ENCODE data around the gene SLC45A2. TPM values are rescaled to one million over a fixed set of nuclear protein-coding genes. Genes with fewer than 3 reads are reported as not detected.

SLC45A2 gene
- total and polyA plus RNA-seq, 11 donors: 0.30 TPM; not detected in 10

- DNase-seq: peak; percentile 93 to 97 (median 94)
- peaks cover 0 to 28% (median 24%) of the 10 kb centered on the region in 9 donors for H3K36me3 ChIP-seq
- no peaks in the 10 kb centered on the region for H3K27me3 ChIP-seq
- H3K27ac ChIP-seq: peak within 1 kb of the TSS; percentile 71 to 98 (median 94)
- H3K4me3 ChIP-seq: peak within 1 kb of the TSS; percentile 62 to 93 (median 72)
- peak; percentile 93 to 99 (median 98) for ATAC-seq
- H3K9me3 ChIP-seq: no peaks in the 10 kb centered on the region
- intact Hi-C loops (cut with DNase I): loop anchor here in 2 of 10 donors (5.0 to 10.0 kb wide), 2 partner anchors 907 to 909 kb away; partner anchors contain the start of genes BRIX1 (in 2 of the 2) and RAD1 (in 2 of the 2)
- TF ChIP-seq POLR2A (IDR thresholded peaks at IDR 0.05) (peak in 1 of 2 donors; percentile 95), CTCF (IDR thresholded peaks at IDR 0.05) (peak in 2 of 12 donors; percentile 28 to 33)
- peaks cover 0 to 24% (median 14%) of the 10 kb centered on the region in 12 donors for H3K4me1 ChIP-seq
- WGBS, 4 donors: 0 to 2% (median 1%) methylated on average over 40 to 76 of the region's 76 CpGs
These were observed 23.4 kb upstream of the SLC45A2 start, which contains the start of gene AMACR for GRCh38 chr5:34007621-34008600. Gene AMACR, minus strand, starts transcription at chr5:34008050. Its CDS starts 31 bp downstream, at chr5:34008019.

GRCh38 chr5:34007201-34007620 lies 22.7 kb upstream of the SLC45A2 start:
- Histone ChIP-seq H3K27me3 (no peaks in the 10 kb centered on the region), H3K27ac (peak overlapping the region; percentile 71 to 98 (median 94)), H3K4me1 (peaks cover 0 to 23% (median 12%) of the 10 kb centered on the region in 12 donors), H3K4me3 (peak overlapping the region; percentile 62 to 93 (median 72)), H3K9me3 (no peaks in the 10 kb centered on the region), H3K36me3 (peaks cover 0 to 35% (median 30%) of the 10 kb centered on the region in 9 donors)
- ATAC-seq (peak in 1 of 4 donors; percentile 36), DNase-seq (no peak)
- 5 to 8% (median 6%) methylated on average over 11 of the region's 11 CpGs for WGBS, 4 donors
- intact Hi-C loops (cut with DNase I): loop anchor here in 2 of 10 donors (5.0 to 10.0 kb wide), 2 partner anchors 908 to 910 kb away; partner anchors contain the start of genes BRIX1 (in 2 of the 2) and RAD1 (in 2 of the 2)
- no peak for TF ChIP-seq POLR2A (IDR thresholded peaks at IDR 0.05)
- no peak for TF ChIP-seq CTCF (IDR thresholded peaks at IDR 0.05)

- intact Hi-C loops (cut with DNase I): loop anchor here in 2 of 10 donors (5.0 to 10.0 kb wide), 2 partner anchors 909 to 912 kb away; partner anchors contain the start of genes BRIX1 (in 2 of the 2) and RAD1 (in 2 of the 2)
These were observed 21.2 kb upstream of the SLC45A2 start for GRCh38 chr5:34005681-34006080.

More at GRCh38 chr5:34005681-34006080, 21.2 kb upstream of the SLC45A2 start:
- DNase-seq (no peak), ATAC-seq (no peak)
- WGBS, 4 donors: 94 to 99% (median 95%) methylated on average over 4 of the region's 4 CpGs
- no peaks in the 10 kb centered on the region for H3K27me3 ChIP-seq
- no peak overlapping the region for H3K4me3 ChIP-seq
- H3K36me3 ChIP-seq: peaks cover 0 to 35% (median 32%) of the 10 kb centered on the region in 9 donors
- H3K9me3 ChIP-seq: no peaks in the 10 kb centered on the region
- peaks cover 0 to 20% (median 12%) of the 10 kb centered on the region in 12 donors for H3K4me1 ChIP-seq
- no peak for TF ChIP-seq POLR2A (IDR thresholded peaks at IDR 0.05)
- no peak for TF ChIP-seq CTCF (IDR thresholded peaks at IDR 0.05)
- H3K27ac ChIP-seq: no peak overlapping the region
